GM13976 (cell line): ENCODE results near the gene SOWAHB.

Source experiments
- DNase-seq: peaks from one replicate; pipeline ENCODE4 v3.0.0; 2012; ENCODE audit warnings: low spot score
- CTCF ChIP-seq: IDR thresholded peaks from 2 replicates; pipeline ENCODE4 v1.5.1; 2012; ENCODE audit warnings: borderline replicate concordance, mild to moderate bottlenecking; ENCODE audit not compliant: insufficient read depth; ENCODE audit errors: extremely low read depth, missing control alignments, control extremely low read depth
- in situ Hi-C: fragments of 300-500 bp; cut with MboI; formaldehyde crosslinking; loops from one replicate; pipeline ENCODE4 v1.12.0; 2022; ENCODE audit warnings: low sequenced_read_pairs, mixed read lengths, inconsistent platforms; ENCODE audit not compliant: unreplicated experiment

Gene SOWAHB

GRCh38 chr4:76856243-76857073 lies 41.5 kb downstream of the SOWAHB start:
- no peak for DNase-seq
- in situ Hi-C loops = no loop called here
- no peak for TF ChIP-seq CTCF

DNA sequence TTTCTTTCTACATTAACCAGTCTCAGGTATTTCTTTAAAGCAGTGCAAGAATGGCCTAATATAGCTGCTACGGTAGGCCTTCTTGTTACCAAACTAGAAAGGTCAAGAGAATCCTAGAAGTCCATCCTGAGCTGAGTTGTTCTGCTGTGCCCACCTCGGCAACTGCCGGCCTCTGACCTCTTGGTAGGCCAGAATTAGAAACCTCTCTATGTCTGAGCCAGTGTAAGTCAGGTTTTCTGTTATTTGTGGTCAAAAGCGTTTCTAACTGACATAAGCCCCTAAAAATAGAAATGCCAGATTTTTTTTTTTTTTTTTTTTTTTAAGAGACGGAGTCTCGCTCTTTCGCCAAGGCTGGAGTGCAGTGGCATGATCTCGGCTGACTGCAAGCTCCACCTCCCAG lies 43.1 kb downstream of the SOWAHB start:
- in situ Hi-C loops = no loop called here
- peak; percentile 16 for DNase-seq
- no peak for TF ChIP-seq CTCF

- in situ Hi-C loops = no loop called here
- no peak for TF ChIP-seq CTCF
- no peak for DNase-seq
Observed at GRCh38 chr4:76851375-76851774, 46.6 kb downstream of the SOWAHB start.

DNA sequence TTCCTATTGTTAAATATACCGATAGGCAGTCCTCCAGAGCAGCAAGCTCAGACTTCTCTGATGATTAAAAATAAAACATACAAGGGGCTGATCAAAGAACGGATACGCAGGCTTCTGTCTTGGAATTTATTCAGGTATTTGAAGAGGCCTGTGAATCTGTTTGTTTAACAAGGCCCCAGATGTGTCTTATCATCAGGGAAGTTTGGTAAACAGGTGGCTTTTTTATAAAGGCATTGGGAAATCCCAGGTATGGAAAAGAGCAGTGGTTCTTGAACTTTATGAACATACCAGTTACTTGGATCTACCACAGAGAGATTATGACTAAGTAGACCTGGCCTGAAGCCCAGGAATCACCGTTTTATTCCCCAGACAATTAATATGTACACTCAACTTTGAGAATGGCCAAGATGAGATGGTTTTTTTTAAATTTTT lies 47.9 kb downstream of the SOWAHB start:
- no peak for TF ChIP-seq CTCF
- in situ Hi-C loops = no loop called here
- no peak for DNase-seq
